ENCODE results near the gene DUSP28. TPM values are rescaled to one million over a fixed set of nuclear protein-coding genes. Genes with fewer than 3 reads are reported as not detected.

DUSP28 gene
- total RNA-seq, 1 donor from 2014 or later: 8.9 TPM

DNA sequence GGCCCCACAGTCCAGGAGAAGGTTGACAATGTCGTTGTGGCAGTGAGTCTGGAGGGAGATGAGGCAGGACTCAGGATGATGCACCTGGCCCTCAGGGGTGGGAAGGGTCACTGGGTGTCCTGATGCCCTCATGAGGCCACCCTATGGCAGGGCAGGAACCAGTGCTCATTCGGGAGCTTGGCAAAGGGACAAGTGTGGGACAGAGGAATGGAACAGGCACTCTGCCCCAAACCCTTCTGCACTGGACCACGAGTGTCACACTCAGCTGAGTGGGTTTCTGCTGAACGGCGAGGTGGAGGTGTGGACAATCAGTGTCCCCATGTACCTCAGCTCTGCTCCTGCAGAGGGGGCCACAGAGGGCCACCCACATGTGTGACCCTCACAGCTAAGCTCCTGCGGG lies 34.4 kb upstream of the DUSP28 start:
- H3K9me3 Mint-ChIP-seq: peaks cover 59% of the 10 kb centered on the region
- Histone ChIP-seq H3K79me2 (ENCODE audit: low read depth) (no peaks in the 10 kb centered on the region), H3K36me3 (no peaks in the 10 kb centered on the region), H3K9ac (no peak overlapping the region), H3K27me3 (peaks cover 4% of the 10 kb centered on the region), H3F3A (ENCODE audit: low read depth) (no peaks in the 10 kb centered on the region), H3K4me1 (no peaks in the 10 kb centered on the region), H3K4me3 (no peak overlapping the region), H3K4me2 (no peak overlapping the region), H3K27ac (no peak overlapping the region), H3K9me3 (ENCODE audit: low read depth) (no peaks in the 10 kb centered on the region), H4K20me1 (ENCODE audit: low read depth) (no peaks in the 10 kb centered on the region), H2AFZ (replicated peaks) (no peak overlapping the region)
- H3K4me3 Mint-ChIP-seq: no peak overlapping the region
- no peak for DNase-seq (ENCODE audit: low spot score)
- no peak for TF ChIP-seq EZH2 (IDR thresholded peaks at IDR 0.05)
- no peak for TF ChIP-seq EZH2phosphoT487 (IDR thresholded peaks at IDR 0.05)
- TF ChIP-seq, protein P1, sequence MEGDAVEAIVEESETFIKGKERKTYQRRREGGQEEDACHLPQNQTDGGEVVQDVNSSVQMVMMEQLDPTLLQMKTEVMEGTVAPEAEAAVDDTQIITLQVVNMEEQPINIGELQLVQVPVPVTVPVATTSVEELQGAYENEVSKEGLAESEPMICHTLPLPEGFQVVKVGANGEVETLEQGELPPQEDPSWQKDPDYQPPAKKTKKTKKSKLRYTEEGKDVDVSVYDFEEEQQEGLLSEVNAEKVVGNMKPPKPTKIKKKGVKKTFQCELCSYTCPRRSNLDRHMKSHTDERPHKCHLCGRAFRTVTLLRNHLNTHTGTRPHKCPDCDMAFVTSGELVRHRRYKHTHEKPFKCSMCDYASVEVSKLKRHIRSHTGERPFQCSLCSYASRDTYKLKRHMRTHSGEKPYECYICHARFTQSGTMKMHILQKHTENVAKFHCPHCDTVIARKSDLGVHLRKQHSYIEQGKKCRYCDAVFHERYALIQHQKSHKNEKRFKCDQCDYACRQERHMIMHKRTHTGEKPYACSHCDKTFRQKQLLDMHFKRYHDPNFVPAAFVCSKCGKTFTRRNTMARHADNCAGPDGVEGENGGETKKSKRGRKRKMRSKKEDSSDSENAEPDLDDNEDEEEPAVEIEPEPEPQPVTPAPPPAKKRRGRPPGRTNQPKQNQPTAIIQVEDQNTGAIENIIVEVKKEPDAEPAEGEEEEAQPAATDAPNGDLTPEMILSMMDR (IDR thresholded peaks at IDR 0.05): no peak
- H3K27ac Mint-ChIP-seq: no peak overlapping the region
- peaks cover under 1% of the 10 kb centered on the region for H3K4me1 Mint-ChIP-seq
- peaks cover 53% of the 10 kb centered on the region for H3K36me3 Mint-ChIP-seq
- H3K27me3 Mint-ChIP-seq (ENCODE audit: insufficient read depth, low read depth): peaks cover 7% of the 10 kb centered on the region

DNA sequence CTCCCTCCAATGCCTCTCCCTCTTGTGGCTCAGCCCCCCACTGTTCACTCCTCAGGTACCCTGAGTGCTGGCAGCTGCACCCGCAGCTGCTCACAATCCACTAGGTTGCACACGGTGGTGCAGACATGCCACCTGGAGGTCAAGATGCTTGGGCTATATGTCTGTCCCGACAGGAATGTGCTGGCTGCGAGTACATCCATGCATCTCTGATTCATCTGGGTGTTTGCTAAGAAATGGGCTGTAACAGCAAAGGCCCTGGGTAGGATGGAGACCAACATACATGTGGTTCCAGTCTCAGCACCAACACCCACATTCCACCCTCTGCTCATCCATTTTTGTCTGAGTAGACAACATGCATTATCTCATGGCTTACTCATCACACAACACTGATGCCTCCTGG lies 33.6 kb upstream of the DUSP28 start:
- no peak for DNase-seq (ENCODE audit: low spot score)
- H3K79me2 ChIP-seq (ENCODE audit: low read depth): no peaks in the 10 kb centered on the region
- Mint-ChIP-seq H3K36me3 (peaks cover 60% of the 10 kb centered on the region), H3K4me3 (no peak overlapping the region), H3K27me3 (ENCODE audit: insufficient read depth, low read depth) (peaks cover 6% of the 10 kb centered on the region), H3K27ac (no peak overlapping the region), H3K4me1 (no peaks in the 10 kb centered on the region), H3K9me3 (peaks cover 66% of the 10 kb centered on the region)
- peaks cover under 1% of the 10 kb centered on the region for H3K9me3 ChIP-seq (ENCODE audit: low read depth)
- no peaks in the 10 kb centered on the region for H4K20me1 ChIP-seq (ENCODE audit: low read depth)
- peaks cover 4% of the 10 kb centered on the region for H3K36me3 ChIP-seq
- no peak overlapping the region for H3K9ac ChIP-seq
- H3K4me3 ChIP-seq: no peak overlapping the region
- H3F3A ChIP-seq (ENCODE audit: low read depth): no peaks in the 10 kb centered on the region
- no peak overlapping the region for H3K27ac ChIP-seq
- TF ChIP-seq EZH2phosphoT487 (IDR thresholded peaks at IDR 0.05) (no peak), EZH2 (IDR thresholded peaks at IDR 0.05) (no peak)
- TF ChIP-seq, protein P1 (IDR thresholded peaks at IDR 0.05): no peak
- no peaks in the 10 kb centered on the region for H3K27me3 ChIP-seq
- no peak overlapping the region for H2AFZ ChIP-seq (replicated peaks)
- no peak overlapping the region for H3K4me2 ChIP-seq
- H3K4me1 ChIP-seq: no peaks in the 10 kb centered on the region

DNA sequence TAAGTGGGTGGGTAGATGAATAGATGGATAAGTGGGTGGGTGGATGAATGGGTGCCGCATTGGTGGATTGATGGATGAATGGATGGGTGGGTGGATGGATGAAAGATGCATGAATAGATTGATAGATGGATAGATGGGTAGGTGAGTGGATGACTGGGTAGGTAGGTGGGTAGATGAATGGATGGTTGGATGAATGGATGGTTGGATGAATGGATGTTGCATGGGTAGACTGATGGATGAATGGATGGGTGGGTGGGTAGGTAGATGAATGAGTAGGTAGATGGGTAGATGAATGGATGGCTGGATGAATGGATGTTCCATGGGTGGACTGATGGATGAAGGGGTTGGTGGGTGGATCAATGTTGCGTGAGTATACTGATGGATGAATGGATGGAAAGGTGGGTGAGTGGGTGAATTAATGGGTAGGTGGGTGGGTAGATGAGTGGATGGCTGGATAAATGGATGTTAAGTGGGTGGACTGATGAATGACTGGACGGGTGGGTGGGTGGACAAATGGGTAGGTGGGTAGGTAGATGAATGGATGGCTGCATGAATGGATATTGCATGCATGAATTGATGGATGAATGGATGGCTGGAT lies 32.9 kb upstream of the DUSP28 start:
- no peak overlapping the region for H3K4me3 ChIP-seq
- H3K9me3 ChIP-seq (ENCODE audit: low read depth): peaks cover 7% of the 10 kb centered on the region
- H3K27ac Mint-ChIP-seq: no peak overlapping the region
- no peaks in the 10 kb centered on the region for H3F3A ChIP-seq (ENCODE audit: low read depth)
- no peak overlapping the region for H3K9ac ChIP-seq
- H3K27me3 Mint-ChIP-seq (ENCODE audit: insufficient read depth, low read depth): peaks cover 6% of the 10 kb centered on the region
- no peak overlapping the region for H3K4me3 Mint-ChIP-seq
- H2AFZ ChIP-seq (replicated peaks): no peak overlapping the region
- H4K20me1 ChIP-seq (ENCODE audit: low read depth): no peaks in the 10 kb centered on the region
- no peaks in the 10 kb centered on the region for H3K4me1 Mint-ChIP-seq
- TF ChIP-seq EZH2phosphoT487 (IDR thresholded peaks at IDR 0.05) (no peak), EZH2 (IDR thresholded peaks at IDR 0.05) (no peak)
- TF ChIP-seq, protein P1 (IDR thresholded peaks at IDR 0.05): no peak
- no peak overlapping the region for H3K4me2 ChIP-seq
- peaks cover 63% of the 10 kb centered on the region for H3K36me3 Mint-ChIP-seq
- H3K27ac ChIP-seq: no peak overlapping the region
- H3K27me3 ChIP-seq: no peaks in the 10 kb centered on the region
- DNase-seq (ENCODE audit: low spot score): no peak
- peaks cover 7% of the 10 kb centered on the region for H3K36me3 ChIP-seq
- H3K4me1 ChIP-seq: no peaks in the 10 kb centered on the region
- peaks cover 72% of the 10 kb centered on the region for H3K9me3 Mint-ChIP-seq
- H3K79me2 ChIP-seq (ENCODE audit: low read depth): no peaks in the 10 kb centered on the region
